Neural cell (in vitro differentiated cells): ENCODE measurements around the gene ADAMTS16.

Experiments used
- EP300 ChIP-seq: fragments of 450-650 bp; conservative IDR thresholded peaks from 2 replicates; pipeline ENCODE4 v1.6.1; 2014; ENCODE audit warnings: antibody characterized with exemption, mild to moderate bottlenecking, moderate library complexity; ENCODE audit not compliant: poor library complexity, severe bottlenecking
- EZH2 ChIP-seq: fragments of 200-600, 300-800 bp; shearing (Covaris generic), sonication (generic); IDR thresholded peaks from 2 replicates; pipeline ENCODE4 v1.6.1; 2014; ENCODE audit warnings: antibody characterized with exemption, low read length, borderline replicate concordance, mild to moderate bottlenecking; ENCODE audit not compliant: insufficient read depth, poor library complexity, severe bottlenecking
- MXI1 ChIP-seq: fragments of 450-650 bp; conservative IDR thresholded peaks from 2 replicates; pipeline ENCODE4 v1.6.1; 2014; ENCODE audit warnings: antibody characterized with exemption, mild to moderate bottlenecking; ENCODE audit not compliant: poor library complexity, severe bottlenecking
- POLR2AphosphoS5 ChIP-seq: IDR thresholded peaks from 2 replicates; pipeline ENCODE4 v1.6.1; 2012
- RAD21 ChIP-seq: fragments of 450-650 bp; conservative IDR thresholded peaks from 2 replicates; pipeline ENCODE4 v1.6.1; 2014; ENCODE audit warnings: antibody characterized with exemption, mild to moderate bottlenecking, moderate library complexity
- SMC3 ChIP-seq: fragments of 450-650 bp; conservative IDR thresholded peaks from 2 replicates; pipeline ENCODE4 v1.6.1; 2014; ENCODE audit warnings: antibody characterized with exemption, mild to moderate bottlenecking, moderate library complexity; ENCODE audit not compliant: poor library complexity
- TAF1 ChIP-seq: IDR thresholded peaks from 2 replicates; pipeline ENCODE4 v1.6.1; 2012; ENCODE audit warnings: low read depth
- TF ChIP-seq, protein P1 (sequence below): fragments of 450-650 bp; IDR thresholded peaks from 2 replicates; pipeline ENCODE4 v1.5.1; 2014; ENCODE audit warnings: antibody characterized with exemption, mild to moderate bottlenecking, moderate library complexity; ENCODE audit not compliant: poor library complexity, severe bottlenecking
- TF ChIP-seq, protein P2 (sequence below): IDR thresholded peaks from 2 replicates; pipeline ENCODE4 v1.6.1; 2012; ENCODE audit warnings: borderline replicate concordance

DNA sequence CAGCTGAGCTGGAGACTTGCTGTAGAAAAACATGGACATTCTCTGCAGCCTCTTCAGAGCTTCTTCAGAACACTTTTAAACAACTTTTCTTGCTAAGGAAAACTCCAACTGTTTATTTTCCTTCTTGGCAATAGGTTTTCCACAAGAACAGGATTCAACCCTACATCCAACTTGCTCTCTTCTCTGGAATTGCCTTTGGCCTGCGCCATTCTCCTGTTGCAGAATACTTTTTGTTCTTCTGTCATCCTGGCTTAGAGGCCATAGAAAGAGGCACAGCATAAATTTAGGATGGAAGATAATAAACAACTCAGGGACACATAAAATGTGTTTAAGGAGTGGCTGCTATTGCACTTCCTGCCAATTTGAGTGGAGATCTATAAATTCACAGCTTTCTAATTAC lies 227.6 kb downstream of the ADAMTS16 start:
- TF ChIP-seq EZH2 (no peak), RAD21 (no peak), POLR2AphosphoS5 (no peak), TAF1 (no peak), MXI1 (no peak), EP300 (no peak), SMC3 (no peak)
- TF ChIP-seq, protein P1, sequence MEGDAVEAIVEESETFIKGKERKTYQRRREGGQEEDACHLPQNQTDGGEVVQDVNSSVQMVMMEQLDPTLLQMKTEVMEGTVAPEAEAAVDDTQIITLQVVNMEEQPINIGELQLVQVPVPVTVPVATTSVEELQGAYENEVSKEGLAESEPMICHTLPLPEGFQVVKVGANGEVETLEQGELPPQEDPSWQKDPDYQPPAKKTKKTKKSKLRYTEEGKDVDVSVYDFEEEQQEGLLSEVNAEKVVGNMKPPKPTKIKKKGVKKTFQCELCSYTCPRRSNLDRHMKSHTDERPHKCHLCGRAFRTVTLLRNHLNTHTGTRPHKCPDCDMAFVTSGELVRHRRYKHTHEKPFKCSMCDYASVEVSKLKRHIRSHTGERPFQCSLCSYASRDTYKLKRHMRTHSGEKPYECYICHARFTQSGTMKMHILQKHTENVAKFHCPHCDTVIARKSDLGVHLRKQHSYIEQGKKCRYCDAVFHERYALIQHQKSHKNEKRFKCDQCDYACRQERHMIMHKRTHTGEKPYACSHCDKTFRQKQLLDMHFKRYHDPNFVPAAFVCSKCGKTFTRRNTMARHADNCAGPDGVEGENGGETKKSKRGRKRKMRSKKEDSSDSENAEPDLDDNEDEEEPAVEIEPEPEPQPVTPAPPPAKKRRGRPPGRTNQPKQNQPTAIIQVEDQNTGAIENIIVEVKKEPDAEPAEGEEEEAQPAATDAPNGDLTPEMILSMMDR: no peak
- TF ChIP-seq, protein P2, sequence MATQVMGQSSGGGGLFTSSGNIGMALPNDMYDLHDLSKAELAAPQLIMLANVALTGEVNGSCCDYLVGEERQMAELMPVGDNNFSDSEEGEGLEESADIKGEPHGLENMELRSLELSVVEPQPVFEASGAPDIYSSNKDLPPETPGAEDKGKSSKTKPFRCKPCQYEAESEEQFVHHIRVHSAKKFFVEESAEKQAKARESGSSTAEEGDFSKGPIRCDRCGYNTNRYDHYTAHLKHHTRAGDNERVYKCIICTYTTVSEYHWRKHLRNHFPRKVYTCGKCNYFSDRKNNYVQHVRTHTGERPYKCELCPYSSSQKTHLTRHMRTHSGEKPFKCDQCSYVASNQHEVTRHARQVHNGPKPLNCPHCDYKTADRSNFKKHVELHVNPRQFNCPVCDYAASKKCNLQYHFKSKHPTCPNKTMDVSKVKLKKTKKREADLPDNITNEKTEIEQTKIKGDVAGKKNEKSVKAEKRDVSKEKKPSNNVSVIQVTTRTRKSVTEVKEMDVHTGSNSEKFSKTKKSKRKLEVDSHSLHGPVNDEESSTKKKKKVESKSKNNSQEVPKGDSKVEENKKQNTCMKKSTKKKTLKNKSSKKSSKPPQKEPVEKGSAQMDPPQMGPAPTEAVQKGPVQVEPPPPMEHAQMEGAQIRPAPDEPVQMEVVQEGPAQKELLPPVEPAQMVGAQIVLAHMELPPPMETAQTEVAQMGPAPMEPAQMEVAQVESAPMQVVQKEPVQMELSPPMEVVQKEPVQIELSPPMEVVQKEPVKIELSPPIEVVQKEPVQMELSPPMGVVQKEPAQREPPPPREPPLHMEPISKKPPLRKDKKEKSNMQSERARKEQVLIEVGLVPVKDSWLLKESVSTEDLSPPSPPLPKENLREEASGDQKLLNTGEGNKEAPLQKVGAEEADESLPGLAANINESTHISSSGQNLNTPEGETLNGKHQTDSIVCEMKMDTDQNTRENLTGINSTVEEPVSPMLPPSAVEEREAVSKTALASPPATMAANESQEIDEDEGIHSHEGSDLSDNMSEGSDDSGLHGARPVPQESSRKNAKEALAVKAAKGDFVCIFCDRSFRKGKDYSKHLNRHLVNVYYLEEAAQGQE: no peak
